Measurements from ENCODE around the gene EXOC6B.

The EXOC6B gene

DNA sequence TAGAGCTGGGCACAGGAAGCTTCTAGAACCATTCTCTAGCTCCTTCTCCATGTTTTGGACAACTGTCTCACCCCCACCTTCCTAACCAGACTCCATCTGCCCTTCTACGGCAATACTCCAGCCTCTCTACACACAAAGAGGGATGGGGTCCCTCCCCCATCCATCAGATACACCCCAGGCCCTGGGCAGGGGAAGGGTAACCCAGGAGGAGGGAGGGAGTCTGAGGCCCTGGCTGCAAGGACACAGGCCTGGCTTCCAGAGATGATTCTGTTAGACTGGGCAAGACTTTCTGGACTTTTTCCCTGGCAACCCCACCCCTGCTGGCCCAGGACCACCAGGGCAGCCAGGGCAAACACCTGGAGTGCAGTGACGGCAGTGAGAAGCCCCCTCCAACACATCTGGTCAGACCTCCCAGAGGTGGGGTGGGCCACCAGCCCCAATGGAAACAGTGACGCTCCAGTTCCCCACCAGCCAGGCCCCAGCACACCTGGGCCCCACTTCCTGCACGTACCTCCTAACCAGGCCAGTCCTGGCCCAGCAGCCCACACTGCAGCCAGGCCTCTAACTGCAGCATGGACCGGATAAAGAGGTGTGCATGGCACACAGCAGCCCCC lies 684.7 kb downstream of the EXOC6B start:
- TF ChIP-seq RARB (CRISPR knock-in tag; IDR thresholded peaks at IDR 0.05) (no peak), TSHZ2 (CRISPR knock-in tag; IDR thresholded peaks at IDR 0.05) (no peak), TCF4 (CRISPR knock-in tag; IDR thresholded peaks at IDR 0.05; ENCODE audit: borderline replicate concordance) (no peak), ZFP30 (CRISPR knock-in tag; IDR thresholded peaks at IDR 0.05) (no peak), TOX (CRISPR knock-in tag; IDR thresholded peaks at IDR 0.05; ENCODE audit: borderline replicate concordance) (no peak), POU6F1 (CRISPR knock-in tag; IDR thresholded peaks at IDR 0.05; ENCODE audit: borderline replicate concordance, low read depth) (no peak), CSDC2 (CRISPR knock-in tag; IDR thresholded peaks at IDR 0.05) (no peak), ISL1 (CRISPR knock-in tag; IDR thresholded peaks at IDR 0.05) (no peak), ZNF70 (CRISPR knock-in tag; IDR thresholded peaks at IDR 0.05) (no peak)
- TF ChIP-seq, protein P1, sequence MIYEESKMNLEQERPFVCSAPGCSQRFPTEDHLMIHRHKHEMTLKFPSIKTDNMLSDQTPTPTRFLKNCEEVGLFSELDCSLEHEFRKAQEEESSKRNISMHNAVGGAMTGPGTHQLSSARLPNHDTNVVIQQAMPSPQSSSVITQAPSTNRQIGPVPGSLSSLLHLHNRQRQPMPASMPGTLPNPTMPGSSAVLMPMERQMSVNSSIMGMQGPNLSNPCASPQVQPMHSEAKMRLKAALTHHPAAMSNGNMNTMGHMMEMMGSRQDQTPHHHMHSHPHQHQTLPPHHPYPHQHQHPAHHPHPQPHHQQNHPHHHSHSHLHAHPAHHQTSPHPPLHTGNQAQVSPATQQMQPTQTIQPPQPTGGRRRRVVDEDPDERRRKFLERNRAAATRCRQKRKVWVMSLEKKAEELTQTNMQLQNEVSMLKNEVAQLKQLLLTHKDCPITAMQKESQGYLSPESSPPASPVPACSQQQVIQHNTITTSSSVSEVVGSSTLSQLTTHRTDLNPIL (CRISPR knock-in tag; IDR thresholded peaks at IDR 0.05; ENCODE audit: low read depth): no peak
- ATAC-seq: no peak

DNA sequence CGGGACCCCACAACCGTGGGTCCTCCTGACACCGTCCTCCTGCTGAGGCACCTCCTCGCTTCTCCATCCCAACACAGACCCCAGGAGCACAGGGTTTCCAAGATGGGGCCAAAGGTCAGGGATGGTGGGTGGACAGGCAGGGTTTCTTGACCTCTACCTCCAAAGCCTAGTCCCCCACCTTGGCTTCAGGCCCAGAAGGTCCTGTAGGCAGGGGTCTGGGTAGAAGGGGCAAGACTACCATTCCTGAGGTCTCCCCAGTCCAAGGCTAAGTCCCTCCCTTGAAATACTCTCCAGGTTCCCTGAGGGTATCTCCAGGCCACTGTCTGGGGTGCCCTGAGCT lies 685.2 kb downstream of the EXOC6B start:
- TF ChIP-seq, protein P1 (CRISPR knock-in tag; IDR thresholded peaks at IDR 0.05; ENCODE audit: low read depth): no peak
- TF ChIP-seq PPARA (CRISPR knock-in tag; IDR thresholded peaks at IDR 0.05; ENCODE audit: borderline replicate concordance) (no peak), SNAI2 (CRISPR knock-in tag; IDR thresholded peaks at IDR 0.05) (no peak), ZNF8 (CRISPR knock-in tag; IDR thresholded peaks at IDR 0.05) (no peak), ZFP3 (CRISPR knock-in tag; IDR thresholded peaks at IDR 0.05) (no peak), GLIS3 (CRISPR knock-in tag; IDR thresholded peaks at IDR 0.05) (no peak), BACH2 (CRISPR knock-in tag; IDR thresholded peaks at IDR 0.05; ENCODE audit: borderline replicate concordance) (no peak), TSHZ2 (CRISPR knock-in tag; IDR thresholded peaks at IDR 0.05) (no peak), ZNF70 (CRISPR knock-in tag; IDR thresholded peaks at IDR 0.05) (no peak), POU6F1 (CRISPR knock-in tag; IDR thresholded peaks at IDR 0.05; ENCODE audit: borderline replicate concordance, low read depth) (no peak), ARNTL (CRISPR knock-in tag; IDR thresholded peaks at IDR 0.05; ENCODE audit: borderline replicate concordance, low read depth) (no peak), ESRRG (CRISPR knock-in tag; IDR thresholded peaks at IDR 0.05) (no peak), CSRNP3 (CRISPR knock-in tag; IDR thresholded peaks at IDR 0.05) (no peak), ZNF565 (CRISPR knock-in tag; conservative IDR thresholded peaks at IDR 0.05; ENCODE audit: low read depth) (no peak), ZC3H10 (CRISPR knock-in tag; IDR thresholded peaks at IDR 0.05) (no peak), CSDC2 (CRISPR knock-in tag; IDR thresholded peaks at IDR 0.05) (no peak), OSR1 (CRISPR knock-in tag; IDR thresholded peaks at IDR 0.05) (no peak)
- TF ChIP-seq, protein P2, sequence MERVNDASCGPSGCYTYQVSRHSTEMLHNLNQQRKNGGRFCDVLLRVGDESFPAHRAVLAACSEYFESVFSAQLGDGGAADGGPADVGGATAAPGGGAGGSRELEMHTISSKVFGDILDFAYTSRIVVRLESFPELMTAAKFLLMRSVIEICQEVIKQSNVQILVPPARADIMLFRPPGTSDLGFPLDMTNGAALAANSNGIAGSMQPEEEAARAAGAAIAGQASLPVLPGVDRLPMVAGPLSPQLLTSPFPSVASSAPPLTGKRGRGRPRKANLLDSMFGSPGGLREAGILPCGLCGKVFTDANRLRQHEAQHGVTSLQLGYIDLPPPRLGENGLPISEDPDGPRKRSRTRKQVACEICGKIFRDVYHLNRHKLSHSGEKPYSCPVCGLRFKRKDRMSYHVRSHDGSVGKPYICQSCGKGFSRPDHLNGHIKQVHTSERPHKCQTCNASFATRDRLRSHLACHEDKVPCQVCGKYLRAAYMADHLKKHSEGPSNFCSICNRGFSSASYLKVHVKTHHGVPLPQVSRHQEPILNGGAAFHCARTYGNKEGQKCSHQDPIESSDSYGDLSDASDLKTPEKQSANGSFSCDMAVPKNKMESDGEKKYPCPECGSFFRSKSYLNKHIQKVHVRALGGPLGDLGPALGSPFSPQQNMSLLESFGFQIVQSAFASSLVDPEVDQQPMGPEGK (CRISPR knock-in tag; IDR thresholded peaks at IDR 0.05; ENCODE audit: borderline replicate concordance): no peak
- no peak for ATAC-seq

Measured in SK-N-SH treated with all-trans-retinoic acid at 6 μM for 48 hours (cell line).